Mesendoderm (in vitro differentiated cells): ENCODE results near the gene ALDH9A1.
"Not testable (repeated sequence)": the region's sequence is repeated elsewhere in the genome, so short reads cannot be mapped to it uniquely, and the experiment has no call there.

Source experiments
- DNase-seq: peaks from one replicate; pipeline ENCODE4 v3.0.0; 2013
- H2AK5ac ChIP-seq: 2 replicates; pipeline ENCODE4 v1.6.1; 2013; ENCODE audit warnings: low read length, inconsistent platforms
- H2BK120ac ChIP-seq: 2 replicates; pipeline ENCODE4 v1.6.1; 2013; ENCODE audit warnings: low read depth, mild to moderate bottlenecking, low read length, moderate library complexity, mixed read lengths
- H2BK15ac ChIP-seq: replicated peaks from 2 replicates; pipeline ENCODE4 v1.6.1; 2013; ENCODE audit warnings: low read depth, mild to moderate bottlenecking, moderate library complexity
- H2BK5ac ChIP-seq: 2 replicates; pipeline ENCODE4 v1.6.1; 2013; ENCODE audit warnings: low read length, inconsistent platforms
- H3K18ac ChIP-seq: 2 replicates; pipeline ENCODE4 v1.6.1; 2013; ENCODE audit warnings: mild to moderate bottlenecking, low read length, mixed read lengths
- H3K23ac ChIP-seq: one replicate; pipeline ENCODE4 v1.6.1; 2013; ENCODE audit warnings: low read length
- H3K27ac ChIP-seq: 2 replicates; pipeline ENCODE4 v1.5.1; 2013; ENCODE audit warnings: low read depth, mild to moderate bottlenecking, inconsistent platforms, low read length, moderate library complexity
- H3K27me3 ChIP-seq: 2 replicates; pipeline ENCODE4 v1.6.1; 2013; ENCODE audit warnings: low read length, control low read depth, mild to moderate bottlenecking, inconsistent platforms; ENCODE audit not compliant: insufficient read depth, poor library complexity
- H3K36me3 ChIP-seq: 2 replicates; pipeline ENCODE4 v1.6.1; 2013; ENCODE audit warnings: low read length, inconsistent platforms; ENCODE audit not compliant: control insufficient read depth, insufficient read depth
- H3K4ac ChIP-seq: one replicate; pipeline ENCODE4 v1.6.1; 2013; ENCODE audit warnings: low read depth, mild to moderate bottlenecking, low read length, moderate library complexity
- H3K4me1 ChIP-seq: 2 replicates; pipeline ENCODE4 v1.6.1; 2013; ENCODE audit warnings: low read depth, low read length, inconsistent platforms; ENCODE audit not compliant: control insufficient read depth
- H3K4me2 ChIP-seq: 2 replicates; pipeline ENCODE4 v1.6.1; 2013; ENCODE audit warnings: low read length
- H3K4me3 ChIP-seq: 2 replicates; pipeline ENCODE4 v1.5.1; 2013; ENCODE audit warnings: mild to moderate bottlenecking, low read length
- H3K56ac ChIP-seq: one replicate; pipeline ENCODE4 v1.6.1; 2013; ENCODE audit warnings: low read length
- H3K79me1 ChIP-seq: 2 replicates; pipeline ENCODE4 v1.6.1; 2013; ENCODE audit warnings: low read length, inconsistent platforms
- H3K79me2 ChIP-seq: 2 replicates; pipeline ENCODE4 v1.6.1; 2013; ENCODE audit warnings: mild to moderate bottlenecking, low read length; ENCODE audit not compliant: control insufficient read depth, insufficient read depth
- H3K9ac ChIP-seq: 2 replicates; pipeline ENCODE4 v1.6.1; 2013; ENCODE audit warnings: low read length, inconsistent platforms
- H4K5ac ChIP-seq: one replicate; pipeline ENCODE4 v1.6.1; 2013; ENCODE audit warnings: low read length
- H4K8ac ChIP-seq: one replicate; pipeline ENCODE4 v1.6.1; 2013; ENCODE audit warnings: low read depth, mild to moderate bottlenecking, control low read depth, low read length, moderate library complexity
- whole genome bisulfite sequencing: extraction: QIAGEN DNeasy Blood & Tissue Kit; methylation state at CpG from one replicate; pipeline ENCODE4 v1.1.7; 2013; ENCODE audit warnings: low lambda C conversion rate, missing lambda C conversion rate; ENCODE audit not compliant: insufficient coverage; ENCODE audit errors: extremely low coverage; 5-methylcytosine and 5-hydroxymethylcytosine counted together

ALDH9A1 gene

DNA sequence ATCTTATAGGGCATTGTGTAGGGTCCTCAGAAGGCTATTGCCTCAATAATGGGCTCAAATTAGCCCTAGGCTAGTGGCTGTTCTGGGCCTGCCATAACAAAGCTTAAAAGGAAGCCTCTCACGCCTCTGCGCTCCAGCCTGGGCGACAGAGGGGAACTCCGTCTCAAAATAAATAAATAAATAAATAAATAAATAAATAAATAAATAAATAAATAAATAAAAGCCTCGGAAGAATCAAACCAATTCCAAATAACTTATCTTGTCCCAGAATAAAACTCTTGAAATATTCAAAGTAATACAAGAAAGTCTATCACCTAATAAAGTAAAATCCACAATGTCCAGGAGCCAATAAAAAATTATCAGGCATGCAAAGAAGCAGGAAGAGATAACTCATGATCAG, 14.4 kb upstream of the ALDH9A1 start:
- DNase-seq, result no peak
- Histone ChIP-seq H4K8ac (no peak overlapping the region), H3K18ac (no peak overlapping the region), H3K23ac (no peak overlapping the region), H2BK120ac (no peak overlapping the region), H2BK15ac (no peak overlapping the region), H2BK5ac (no peak overlapping the region), H3K79me2 (no peaks in the 10 kb centered on the region), H3K4me2 (no peak overlapping the region), H3K56ac (no peak overlapping the region), H3K9ac (no peak overlapping the region), H3K36me3 (no peaks in the 10 kb centered on the region), H4K5ac (no peak overlapping the region), H3K4me1 (no peaks in the 10 kb centered on the region), H3K4ac (no peak overlapping the region), H3K4me3 (no peak overlapping the region), H3K27ac (no peak overlapping the region), H2AK5ac (no peak overlapping the region), H3K27me3 (no peaks in the 10 kb centered on the region), H3K79me1 (no peaks in the 10 kb centered on the region)
- WGBS, result no CpG with 5 or more reads among the region's 5 CpGs

DNA sequence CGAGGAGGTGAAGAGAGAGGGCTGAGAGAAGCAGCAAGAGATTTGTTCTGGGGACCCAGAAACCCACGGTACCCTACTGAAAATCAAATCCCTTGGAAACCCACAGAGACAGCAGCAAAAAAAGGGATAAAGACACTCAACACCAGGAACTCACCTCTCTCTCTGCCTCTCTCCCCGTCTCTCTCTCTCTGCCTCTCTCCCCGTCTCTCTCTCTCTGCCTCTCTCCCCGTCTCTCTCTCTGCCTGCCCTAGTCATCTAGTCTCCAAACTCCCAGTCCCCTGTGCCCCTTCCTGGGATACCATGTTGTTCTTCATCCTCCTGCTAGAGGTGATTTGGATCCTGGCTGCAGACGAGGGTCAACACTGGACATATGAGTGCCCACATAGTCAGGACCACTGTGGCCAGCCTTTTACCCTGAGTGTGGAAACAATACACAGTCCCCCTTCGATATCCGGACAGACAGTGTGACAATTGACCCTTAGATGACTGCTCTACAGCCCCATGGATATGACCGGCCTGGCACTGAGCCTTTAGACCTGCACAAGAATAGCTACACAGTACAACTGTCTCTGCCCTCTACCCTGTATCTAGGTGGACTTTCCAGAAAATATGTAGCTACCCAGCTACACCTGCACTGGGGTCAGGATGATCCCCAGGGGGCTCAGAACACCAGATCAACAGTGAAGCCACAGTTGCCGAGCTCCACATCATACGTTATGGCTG, 9.8 kb upstream of the ALDH9A1 start:
- no peaks in the 10 kb centered on the region for H3K36me3 ChIP-seq
- no peaks in the 10 kb centered on the region for H3K79me2 ChIP-seq
- no peak overlapping the region for H2BK5ac ChIP-seq
- H2BK120ac ChIP-seq, result no peak overlapping the region
- no peak overlapping the region for H3K4me2 ChIP-seq
- no peak overlapping the region for H2BK15ac ChIP-seq
- H3K23ac ChIP-seq, result no peak overlapping the region
- no peak overlapping the region for H3K18ac ChIP-seq
- no CpG with 5 or more reads among the region's 11 CpGs for WGBS
- no peak overlapping the region for H3K9ac ChIP-seq
- H3K4me1 ChIP-seq, result no peaks in the 10 kb centered on the region
- DNase-seq, result no peak
- no peak overlapping the region for H3K4ac ChIP-seq
- no peaks in the 10 kb centered on the region for H3K27me3 ChIP-seq
- H3K27ac ChIP-seq, result no peak overlapping the region
- no peak overlapping the region for H4K8ac ChIP-seq
- H3K79me1 ChIP-seq, result no peaks in the 10 kb centered on the region
- no peak overlapping the region for H3K4me3 ChIP-seq
- H4K5ac ChIP-seq, result no peak overlapping the region
- no peak overlapping the region for H3K56ac ChIP-seq
- no peak overlapping the region for H2AK5ac ChIP-seq

- Histone ChIP-seq H3K23ac (no peak overlapping the region), H2BK5ac (no peak overlapping the region), H3K9ac (no peak overlapping the region), H2BK120ac (no peak overlapping the region), H3K79me2 (no peaks in the 10 kb centered on the region), H3K36me3 (no peaks in the 10 kb centered on the region), H3K4me3 (no peak overlapping the region), H3K27me3 (no peaks in the 10 kb centered on the region), H4K5ac (no peak overlapping the region), H3K4me1 (no peaks in the 10 kb centered on the region), H3K79me1 (no peaks in the 10 kb centered on the region), H3K18ac (no peak overlapping the region), H3K56ac (no peak overlapping the region), H3K4me2 (no peak overlapping the region), H2AK5ac (no peak overlapping the region), H3K27ac (no peak overlapping the region), H4K8ac (no peak overlapping the region), H2BK15ac (no peak overlapping the region), H3K4ac (no peak overlapping the region)
- DNase-seq, result no peak
- no CpG with 5 or more reads among the region's 2 CpGs for WGBS
These were observed 5.3 kb upstream of the ALDH9A1 start for GRCh38 chr1:165703648-165704047.

DNA sequence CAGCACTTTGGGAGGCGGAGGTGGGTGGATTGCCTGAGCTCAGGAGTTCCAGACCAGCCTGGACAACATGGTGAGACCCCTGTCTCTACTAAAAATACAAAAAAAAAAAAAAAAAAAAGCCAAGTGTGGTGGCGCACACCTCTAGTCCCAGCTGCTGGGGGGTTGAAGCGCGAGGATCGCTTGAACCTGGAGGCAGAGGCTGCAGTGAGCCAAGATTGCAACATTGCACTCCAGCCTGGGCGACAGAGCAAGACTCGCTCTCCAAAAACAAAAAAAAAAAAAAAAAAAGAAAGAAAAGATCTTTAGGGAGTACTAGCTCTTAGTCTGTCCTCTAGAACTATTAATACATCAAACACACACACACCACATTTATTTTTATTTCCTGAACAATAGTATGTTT, 3.6 kb upstream of the ALDH9A1 start:
- not testable (repeated sequence) for H2BK120ac ChIP-seq, H3K18ac ChIP-seq, H3K79me1 ChIP-seq, H4K5ac ChIP-seq, DNase-seq, H3K4me3 ChIP-seq, H3K4me1 ChIP-seq, H3K79me2 ChIP-seq, H2AK5ac ChIP-seq, H4K8ac ChIP-seq, H3K9ac ChIP-seq, H3K4ac ChIP-seq, H2BK15ac ChIP-seq, H2BK5ac ChIP-seq, H3K27ac ChIP-seq, H3K23ac ChIP-seq, H3K27me3 ChIP-seq, H3K4me2 ChIP-seq, H3K56ac ChIP-seq, H3K36me3 ChIP-seq
- no CpG with 5 or more reads among the region's 7 CpGs for WGBS

GRCh38 chr1:165699577-165699976, 1.2 kb upstream of the ALDH9A1 start:
- Histone ChIP-seq H2BK15ac (no peak overlapping the region), H2BK120ac (no peak overlapping the region), H3K79me1 (no peaks in the 10 kb centered on the region), H4K5ac (no peak overlapping the region), H3K4me3 (no peak overlapping the region), H4K8ac (no peak overlapping the region), H3K27ac (no peak overlapping the region), H2BK5ac (no peak overlapping the region), H3K36me3 (no peaks in the 10 kb centered on the region), H3K4me2 (no peak overlapping the region), H3K4me1 (no peaks in the 10 kb centered on the region), H3K79me2 (peaks cover 5% of the 10 kb centered on the region), H3K23ac (no peak overlapping the region), H2AK5ac (no peak overlapping the region), H3K18ac (no peak overlapping the region), H3K56ac (no peak overlapping the region), H3K9ac (no peak overlapping the region), H3K27me3 (no peaks in the 10 kb centered on the region), H3K4ac (no peak overlapping the region)
- no peak for DNase-seq
- WGBS, result no CpG with 5 or more reads among the region's 3 CpGs

DNA sequence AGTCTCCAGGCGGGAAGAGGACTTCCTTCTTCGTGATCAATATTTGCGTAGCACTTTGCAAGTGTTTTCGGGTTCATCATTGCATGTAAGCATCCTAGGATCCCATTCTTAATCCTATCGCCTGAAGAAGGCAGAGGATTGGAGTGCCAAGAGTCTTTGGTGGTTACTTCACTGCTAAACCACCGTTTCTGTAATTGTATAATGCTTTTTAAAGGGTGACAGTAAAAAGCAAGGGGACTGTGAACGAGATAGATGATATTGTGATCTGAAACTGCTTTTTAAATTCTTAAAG, 345 bp upstream of the ALDH9A1 start:
- Histone ChIP-seq H2BK15ac (no peak overlapping the region), H3K79me1 (no peaks in the 10 kb centered on the region), H2BK120ac (no peak overlapping the region), H4K5ac (no peak overlapping the region), H4K8ac (no peak overlapping the region), H3K27me3 (no peaks in the 10 kb centered on the region), H2BK5ac (no peak overlapping the region), H3K18ac (peak overlapping the region; percentile 76), H3K56ac (peak overlapping the region; percentile 76), H3K79me2 (peaks cover 7% of the 10 kb centered on the region), H3K4me3 (no peak overlapping the region), H3K4me1 (no peaks in the 10 kb centered on the region), H3K9ac (peak overlapping the region; percentile 42), H3K27ac (peak overlapping the region; percentile 8), H3K4me2 (peak overlapping the region; percentile 27), H2AK5ac (no peak overlapping the region), H3K23ac (no peak overlapping the region), H3K4ac (no peak overlapping the region), H3K36me3 (no peaks in the 10 kb centered on the region)
- no peak for DNase-seq
- no CpG with 5 or more reads among the region's 7 CpGs for WGBS
